ENCODE data around the gene SCT. TPM values are rescaled to one million over a fixed set of nuclear protein-coding genes. Genes with fewer than 3 reads are reported as not detected.

Gene SCT
- total and polyA plus RNA-seq, 2 donors (not counting 3 experiments of a cell fraction or from before 2014, with no cell fraction given), result not detected

- Histone ChIP-seq H3K9me3 (replicated peaks; ENCODE audit: control insufficient read depth, insufficient read depth, low read length) (no peaks in the 10 kb centered on the region), H3K36me3 (ENCODE audit: control insufficient read depth in 2 of 2, extremely low read depth in 1 of 2, insufficient read depth in 2 of 2, low read length in 2 of 2) (peaks cover 2 to 32% of the 10 kb centered on the region in 2 experiments), H3K4me3 (replicated peaks in 1 of 3; ENCODE audit: insufficient read depth in 1 of 3, low read depth in 1 of 3, low read length in 3 of 3) (no peak overlapping the region), H3K9me1 (replicated peaks; ENCODE audit: control insufficient read depth, extremely low read depth, insufficient read depth, low read length) (no peaks in the 10 kb centered on the region), H3K79me2 (ENCODE audit: control insufficient read depth, insufficient read depth, low read length) (no peaks in the 10 kb centered on the region), H3K4me2 (ENCODE audit: insufficient read depth, low read length) (no peak overlapping the region), H3K4me1 (ENCODE audit: control insufficient read depth, extremely low read depth, insufficient read depth, low read length) (no peaks in the 10 kb centered on the region), H3K27ac (ENCODE audit: insufficient read depth, low read depth, low read length) (no peak overlapping the region), H3K9ac (replicated peaks; ENCODE audit: extremely low read depth, insufficient read depth, low read length) (no peak overlapping the region), H4K20me1 (replicated peaks; ENCODE audit: control insufficient read depth, extremely low read depth, insufficient read depth, low read length) (no peaks in the 10 kb centered on the region), H2AFZ (ENCODE audit: low read depth, low read length) (no peak overlapping the region), H3K27me3 (ENCODE audit: control insufficient read depth in 2 of 2, insufficient read depth in 2 of 2, low read length in 2 of 2) (no peaks in the 10 kb centered on the region)
- BruUV-seq (replicated peaks), result no TSS peak
- no peak for TF ChIP-seq EZH2 (IDR thresholded peaks at IDR 0.05; ENCODE audit: borderline replicate concordance, low read depth, low read length, severe bottlenecking)
- no peak for TF ChIP-seq CTCF (IDR thresholded peaks at IDR 0.05; ENCODE audit: extremely low read depth in 1 of 2, insufficient read depth in 1 of 2, low read depth in 1 of 2, low read length in 2 of 2)
- intact Hi-C loops (cut with micrococcal nuclease), result no loop called here
- DNase-seq (ENCODE audit: low read depth, low spot score), result no peak
- POLR2A ChIA-PET, result no interaction called here
- dilution Hi-C loops (cut with MboI; ENCODE audit: extremely low pct_ligation_motif_present, low sequenced_read_pairs), result no loop called here
- no peak for FAIRE-seq
- CTCF ChIA-PET, result interaction anchor here (1.0 kb wide), 1 partner anchor 10 kb away, joined by 3 read pairs; no protein-coding TSS in a partner anchor
Observed at GRCh38 chr11:656426-656825, 29.4 kb upstream of the SCT start.

- BruUV-seq (replicated peaks), result no TSS peak
- FAIRE-seq (no peak), DNase-seq (ENCODE audit: low read depth, low spot score) (no peak)
- Histone ChIP-seq H3K27me3 (ENCODE audit: control insufficient read depth in 2 of 2, insufficient read depth in 2 of 2, low read length in 2 of 2) (no peaks in the 10 kb centered on the region), H3K27ac (ENCODE audit: insufficient read depth, low read depth, low read length) (no peak overlapping the region), H3K4me3 (replicated peaks in 1 of 3; ENCODE audit: insufficient read depth in 1 of 3, low read depth in 1 of 3, low read length in 3 of 3) (no peak overlapping the region), H3K4me1 (ENCODE audit: control insufficient read depth, extremely low read depth, insufficient read depth, low read length) (no peaks in the 10 kb centered on the region), H3K4me2 (ENCODE audit: insufficient read depth, low read length) (no peak overlapping the region), H3K9me1 (replicated peaks; ENCODE audit: control insufficient read depth, extremely low read depth, insufficient read depth, low read length) (no peaks in the 10 kb centered on the region), H3K36me3 (ENCODE audit: control insufficient read depth in 2 of 2, extremely low read depth in 1 of 2, insufficient read depth in 2 of 2, low read length in 2 of 2) (peaks cover 2 to 26% of the 10 kb centered on the region in 2 experiments), H2AFZ (ENCODE audit: low read depth, low read length) (no peak overlapping the region), H4K20me1 (replicated peaks; ENCODE audit: control insufficient read depth, extremely low read depth, insufficient read depth, low read length) (no peaks in the 10 kb centered on the region), H3K9me3 (replicated peaks; ENCODE audit: control insufficient read depth, insufficient read depth, low read length) (no peaks in the 10 kb centered on the region), H3K79me2 (ENCODE audit: control insufficient read depth, insufficient read depth, low read length) (no peaks in the 10 kb centered on the region), H3K9ac (replicated peaks; ENCODE audit: extremely low read depth, insufficient read depth, low read length) (no peak overlapping the region)
- CTCF ChIA-PET, result interaction anchor here (0.8 kb wide), 1 partner anchor 18 kb away, joined by 3 read pairs; no protein-coding TSS in a partner anchor
- dilution Hi-C loops (cut with MboI; ENCODE audit: extremely low pct_ligation_motif_present, low sequenced_read_pairs), result no loop called here
- TF ChIP-seq CTCF (IDR thresholded peaks at IDR 0.05; ENCODE audit: extremely low read depth in 1 of 2, insufficient read depth in 1 of 2, low read depth in 1 of 2, low read length in 2 of 2) (no peak), MAX (IDR thresholded peaks at IDR 0.05; ENCODE audit: insufficient read depth, insufficient read length) (no peak), FOS (IDR thresholded peaks at IDR 0.05; ENCODE audit: borderline replicate concordance, insufficient read depth, low read length) (no peak), POLR2AphosphoS5 (IDR thresholded peaks at IDR 0.05; ENCODE audit: insufficient read depth, low read depth, low read length) (no peak), MYC (IDR thresholded peaks at IDR 0.05; ENCODE audit: low read depth, low read length) (no peak), JUN (IDR thresholded peaks at IDR 0.05; ENCODE audit: borderline replicate concordance, insufficient read depth, insufficient read length, low read depth) (no peak), GATA2 (IDR thresholded peaks at IDR 0.05; ENCODE audit: insufficient read depth, insufficient read length, low read depth, low read length) (no peak), EZH2 (IDR thresholded peaks at IDR 0.05; ENCODE audit: borderline replicate concordance, low read depth, low read length, severe bottlenecking) (no peak), POLR2A (IDR thresholded peaks at IDR 0.05; ENCODE audit: low read depth, low read length) (no peak)
- intact Hi-C loops (cut with micrococcal nuclease), result no loop called here
- POLR2A ChIA-PET, result no interaction called here
Observed at GRCh38 chr11:655036-655726, 28.2 kb upstream of the SCT start.

All from endothelial cell of umbilical vein (primary cell).